Left colon (tissue), 2 donors: ENCODE data around the gene CYP19A1. TPM values are rescaled to one million over a fixed set of nuclear protein-coding genes. Genes with fewer than 3 reads are reported as not detected.
"Not testable (repeated sequence)": the region's sequence is repeated elsewhere in the genome, so short reads cannot be mapped to it uniquely, and the experiment has no call there.

Experiments used
- ATAC-seq: fragments of 200-7000 bp; cut with Tn5 transposase; one replicate; pipeline ENCODE4 v1.9.1; 2020; ENCODE audit warnings: mild to moderate bottlenecking, moderate library complexity
- DNase-seq, 2 donors: peaks; one replicate each; pipeline ENCODE4 v3.0.0-alpha.2; 2020
- intact Hi-C, 2 donors: fragments of 100-400 bp; cut with DNase I in 1 of 2; cut with micrococcal nuclease in 1 of 2; formaldehyde crosslinking; loops; one replicate each; pipeline versions ENCODE4 v1.11.2 to v1.14.0; 2022; cut with DNase I, micrococcal nuclease
- total RNA-seq, 2 donors: library from RNA; stranded (reverse); fragmentation: NEBNext Ultra II Directional; extraction: Animal tissue kit (Norgen Biotek cat#: 25700); gene quantifications; one replicate each; pipeline ENCODE4 v1.2.1, GENCODE V29; 2021
- donor health status: DM: no; HTN: no; CAD: no.
- donor health status: DM: yes; HTN: yes; CAD: no.

CYP19A1 gene
- total RNA-seq, 2 donors from 2014 or later = 0.22 TPM; not detected in 1

- ATAC-seq = peak; percentile 45
- intact Hi-C loops = no loop called here
- DNase-seq = no peak
Measured at GRCh38 chr15:51312166-51313073, 26.0 kb downstream of the CYP19A1 start.

- no peak for ATAC-seq
Measured at GRCh38 chr15:51311510-51311909, 26.9 kb downstream of the CYP19A1 start.

GRCh38 chr15:51310064-51310463 is 28.3 kb downstream of the CYP19A1 start:
- ATAC-seq = no peak
- no peak for DNase-seq
- intact Hi-C loops = no loop called here

More at GRCh38 chr15:51311510-51311909, 26.9 kb downstream of the CYP19A1 start:
- no peak for DNase-seq
- intact Hi-C loops = no loop called here

GRCh38 chr15:51307811-51308210 is 30.6 kb downstream of the CYP19A1 start:
- ATAC-seq = no peak
- DNase-seq = no peak
- intact Hi-C loops = no loop called here

GRCh38 chr15:51307325-51307724 is 31.1 kb downstream of the CYP19A1 start:
- intact Hi-C loops = no loop called here
- no peak for DNase-seq
- ATAC-seq = no peak

- DNase-seq (no peak), ATAC-seq (no peak)
- intact Hi-C loops = no loop called here
Measured at GRCh38 chr15:51303462-51303980, 34.9 kb downstream of the CYP19A1 start.

GRCh38 chr15:51302480-51302879 is 35.9 kb downstream of the CYP19A1 start:
- DNase-seq (no peak), ATAC-seq (no peak)
- intact Hi-C loops = no loop called here

- DNase-seq (no peak), ATAC-seq (peak; percentile 67)
- intact Hi-C loops = no loop called here
Measured at GRCh38 chr15:51299187-51300015, 39.0 kb downstream of the CYP19A1 start.

- DNase-seq = no peak
- no peak for ATAC-seq
- intact Hi-C loops = no loop called here
Measured at GRCh38 chr15:51298620-51299019, 39.8 kb downstream of the CYP19A1 start.

- ATAC-seq (no peak), DNase-seq (no peak)
- intact Hi-C loops = no loop called here
Measured at GRCh38 chr15:51290720-51291119, 47.7 kb downstream of the CYP19A1 start.

GRCh38 chr15:51289290-51289689 is 49.1 kb downstream of the CYP19A1 start:
- DNase-seq = no peak
- intact Hi-C loops = loop anchor here in 1 of 2 donors (5.0 kb wide), 1 partner anchor 93 kb away; no protein-coding TSS in a partner anchor

GRCh38 chr15:51288143-51289065 is 50.0 kb downstream of the CYP19A1 start:
- ATAC-seq (peak; percentile 96), DNase-seq (peak; percentile 27 to 34)
- intact Hi-C loops = loop anchor here in 1 of 2 donors (5.0 kb wide), 1 partner anchor 94 kb away; no protein-coding TSS in a partner anchor

More at GRCh38 chr15:51289290-51289689, 49.1 kb downstream of the CYP19A1 start:
- no peak for ATAC-seq

GRCh38 chr15:51286816-51287215 is 51.6 kb downstream of the CYP19A1 start:
- ATAC-seq = peak; percentile 36
- peak in 1 of 2 donors; percentile 28 for DNase-seq
- intact Hi-C loops = loop anchor here in 1 of 2 donors (5.0 kb wide), 1 partner anchor 95 kb away; no protein-coding TSS in a partner anchor

GRCh38 chr15:51285399-51285798 is 53.0 kb downstream of the CYP19A1 start:
- ATAC-seq = no peak
- no peak for DNase-seq
- intact Hi-C loops = loop anchor here in 1 of 2 donors (5.0 kb wide), 1 partner anchor 97 kb away; no protein-coding TSS in a partner anchor

GRCh38 chr15:51284871-51285270 is 53.5 kb downstream of the CYP19A1 start:
- no peak for ATAC-seq
- intact Hi-C loops = loop anchor here in 1 of 2 donors (5.0 kb wide), 1 partner anchor 97 kb away; no protein-coding TSS in a partner anchor
- no peak for DNase-seq

- intact Hi-C loops = no loop called here
- no peak for DNase-seq
Measured at GRCh38 chr15:51283026-51283425, 55.4 kb downstream of the CYP19A1 start.

GRCh38 chr15:51282241-51282640 is 56.2 kb downstream of the CYP19A1 start:
- DNase-seq, intact Hi-C loops, ATAC-seq: not testable (repeated sequence)

More at GRCh38 chr15:51283026-51283425, 55.4 kb downstream of the CYP19A1 start:
- no peak for ATAC-seq
